ENCODE results near the gene RAB33A.

GRCh38 chrX:130165703-130166502 lies 5.9 kb upstream of the RAB33A start, which contains the start of gene AIFM1:
- TF ChIP-seq CTCF (IDR thresholded peaks at IDR 0.05) (no peak), POLR2A (IDR thresholded peaks at IDR 0.05) (no peak)

Measured in lower leg skin (tissue), 3 donors.